HepG2 (cell line): ENCODE measurements around the gene KRTAP10-2. TPM values are rescaled to one million over a fixed set of nuclear protein-coding genes. Genes with fewer than 3 reads are reported as not detected.

Experiments
- BRD4 ChIP-seq: sonication (generic); formaldehyde crosslinking; IDR thresholded peaks from 2 replicates; pipeline ENCODE4 v1.4.0; 2020; ENCODE audit warnings: missing genetic modification reagents
- FOXP1 ChIP-seq, 2 experiments: fragments of 450-650 bp in 1 of 2; IDR thresholded peaks; 2 replicates each; pipeline ENCODE4 v1.6.1; 2017 to 2018; ENCODE audit warnings: antibody characterized with exemption in 1 of 2
- JDP2 ChIP-seq: sonication (generic); formaldehyde crosslinking; IDR thresholded peaks from 2 replicates; pipeline ENCODE4 v1.8.1; 2022; ENCODE audit warnings: missing genetic modification reagents, borderline replicate concordance
- KDM6A ChIP-seq: IDR thresholded peaks from 2 replicates; pipeline ENCODE4 v1.6.1; 2016; ENCODE audit warnings: low read depth
- RCOR2 ChIP-seq: IDR thresholded peaks from 2 replicates; pipeline ENCODE4 v1.6.1; 2016; ENCODE audit warnings: missing biosample characterization, missing genetic modification reagents
- SATB2 ChIP-seq: sonication (generic); formaldehyde crosslinking; IDR thresholded peaks from 2 replicates; pipeline ENCODE4 v1.5.0; 2020; ENCODE audit warnings: missing genetic modification reagents
- SP1 ChIP-seq, 2 experiments: fragments of 450-650 bp in 1 of 2; sonication (generic) in 1 of 2; formaldehyde crosslinking in 1 of 2; IDR thresholded peaks; 2 replicates each; pipeline versions ENCODE4 v1.4.0 to v1.6.1; 2016 to 2020; ENCODE audit warnings: missing genetic modification reagents in 1 of 2
- ZNF138 ChIP-seq: sonication (generic); formaldehyde crosslinking; IDR thresholded peaks from 2 replicates; pipeline ENCODE4 v1.5.0; 2020; ENCODE audit warnings: mild to moderate bottlenecking, low read depth, missing genetic modification reagents
- ZNF235 ChIP-seq: sonication (generic); formaldehyde crosslinking; IDR thresholded peaks from 2 replicates; pipeline ENCODE4 v1.8.1; 2023; ENCODE audit warnings: mild to moderate bottlenecking, missing genetic modification reagents, borderline replicate concordance
- ZNF563 ChIP-seq: sonication (generic); formaldehyde crosslinking; IDR thresholded peaks from 2 replicates; pipeline ENCODE4 v1.8.0; 2022; ENCODE audit warnings: mild to moderate bottlenecking, moderate library complexity, missing genetic modification reagents
- ZNF614 ChIP-seq: IDR thresholded peaks from 2 replicates; pipeline ENCODE4 v1.6.1; 2018; ENCODE audit warnings: missing biosample characterization, missing genetic modification reagents, inconsistent platforms, borderline replicate concordance
- ZSCAN25 ChIP-seq: sonication (generic); formaldehyde crosslinking; IDR thresholded peaks from 2 replicates; pipeline ENCODE4 v1.8.0; 2022; ENCODE audit warnings: mild to moderate bottlenecking, missing genetic modification reagents
- polyA plus RNA-seq, 8 experiments: library from polyadenylated mRNA; depleted of rRNA in 3 of 8; stranded (reverse) in 7 of 8; unstranded in 1 of 8; fragments of >200 nt; fragmentation: Illumina TruSeq in 4 of 8; extraction: Trizol in 4 of 8; gene quantifications; 2 replicates each; pipeline versions ENCODE4 v1.2.1 to v1.2.3, GENCODE V29; 2011 to 2016; ENCODE audit warnings: low read depth in 4 of 8, missing spikeins in 1 of 8, mixed read lengths in 1 of 8; ENCODE audit not compliant: insufficient read depth in 1 of 8
- total RNA-seq, 5 experiments: library from RNA; depleted of rRNA; stranded (reverse); fragments of >200 nt; fragmentation: Illumina TruSeq; extraction: Trizol; gene quantifications; 2 replicates each; pipeline ENCODE4 v1.2.3, GENCODE V29; 2016; ENCODE audit warnings: low read depth in 1 of 5
- TF ChIP-seq, protein P1 (sequence below): IDR thresholded peaks from 2 replicates; pipeline ENCODE4 v1.6.1; 2016; ENCODE audit warnings: low read depth, borderline replicate concordance
- TF ChIP-seq, protein P2 (sequence below): sonication (generic); formaldehyde crosslinking; IDR thresholded peaks from 2 replicates; pipeline ENCODE4 v1.5.1; 2020; ENCODE audit warnings: missing genetic modification reagents, mild to moderate bottlenecking, borderline replicate concordance
- TF ChIP-seq, protein P3 (sequence below): sonication (generic); formaldehyde crosslinking; IDR thresholded peaks from 2 replicates; pipeline ENCODE4 v1.5.1; 2020; ENCODE audit warnings: mild to moderate bottlenecking, moderate library complexity, missing genetic modification reagents
- TF ChIP-seq, protein P4 (sequence below): sonication (generic); formaldehyde crosslinking; IDR thresholded peaks from 2 replicates; pipeline ENCODE4 v1.8.0; 2023; ENCODE audit warnings: mild to moderate bottlenecking, missing genetic modification reagents
- TF ChIP-seq, protein P5 (sequence below): sonication (generic); formaldehyde crosslinking; IDR thresholded peaks from 2 replicates; pipeline ENCODE4 v1.5.1; 2020; ENCODE audit warnings: missing genetic modification reagents, mild to moderate bottlenecking, borderline replicate concordance
- TF ChIP-seq, protein P6 (sequence below): sonication (generic); formaldehyde crosslinking; IDR thresholded peaks from 2 replicates; pipeline ENCODE4 v1.4.0; 2020; ENCODE audit warnings: missing genetic modification reagents

Gene KRTAP10-2
- total and polyA plus RNA-seq, 2 of the 13 experiments (the other 11 are each of a cell fraction or from before 2014, with no cell fraction given), result not detected

DNA sequence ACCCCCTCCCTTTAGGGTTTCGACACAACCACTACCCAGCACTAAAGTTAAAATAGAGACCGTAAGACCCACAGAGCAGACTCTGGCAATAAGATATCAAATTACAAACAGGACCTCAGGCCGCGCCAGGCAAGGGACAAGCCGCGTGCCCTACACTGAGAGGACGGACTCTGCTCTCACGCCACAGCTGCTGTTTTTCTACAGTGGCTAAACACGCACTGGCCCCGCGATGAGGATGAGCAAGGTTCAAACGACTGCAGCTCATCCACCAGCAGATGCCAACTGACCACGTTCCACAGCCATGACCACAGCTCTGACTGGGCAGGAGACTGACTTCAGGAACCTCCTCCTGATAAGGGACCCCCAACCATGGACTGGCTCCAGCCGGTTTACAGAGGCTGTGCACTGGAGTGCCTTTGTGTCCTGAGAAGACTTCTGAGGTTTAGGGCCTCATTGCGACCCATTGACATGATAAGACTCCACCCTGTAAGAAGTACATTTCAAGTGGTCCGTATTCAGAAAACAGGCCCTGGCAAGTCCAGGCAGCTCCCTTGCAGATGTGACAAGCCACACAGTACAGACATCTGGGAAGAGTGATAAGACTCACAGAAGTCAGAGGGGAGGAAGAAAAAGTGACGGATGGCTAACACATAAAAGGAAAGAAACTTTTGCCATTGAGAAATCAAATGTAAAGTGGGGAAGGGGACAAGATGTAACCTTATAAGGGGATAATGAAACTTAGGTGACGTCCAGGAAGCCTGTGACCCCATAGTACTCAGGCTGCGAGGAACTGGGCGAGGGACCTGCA lies 42.5 kb upstream of the KRTAP10-2 start (continued):
- TF ChIP-seq, protein P1, sequence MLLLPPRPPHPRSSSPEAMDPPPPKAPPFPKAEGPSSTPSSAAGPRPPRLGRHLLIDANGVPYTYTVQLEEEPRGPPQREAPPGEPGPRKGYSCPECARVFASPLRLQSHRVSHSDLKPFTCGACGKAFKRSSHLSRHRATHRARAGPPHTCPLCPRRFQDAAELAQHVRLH (CRISPR knock-in tag), result peak; percentile 79; the same call in 1 of the 2 replicates
- TF ChIP-seq ZSCAN25 (CRISPR knock-in tag) (peak; percentile 78; the same call in 1 of the 2 replicates), JDP2 (CRISPR knock-in tag) (no peak), ZNF614 (CRISPR knock-in tag) (peak; percentile 79; the same call in 1 of the 2 replicates), SP1 (IDR thresholded peaks at IDR 0.05) (no peak), SP1 (CRISPR knock-in tag; IDR thresholded peaks at IDR 0.05) (no peak), FOXP1 (IDR thresholded peaks at IDR 0.05) (no peak), FOXP1 (CRISPR knock-in tag; IDR thresholded peaks at IDR 0.05) (peak; percentile 54; the same call in 1 of the 2 replicates), ZNF563 (CRISPR knock-in tag) (peak; percentile 88), SATB2 (CRISPR knock-in tag) (no peak), ZNF138 (CRISPR knock-in tag) (no peak), BRD4 (CRISPR knock-in tag) (peak; percentile 56; the same call in 1 of the 2 replicates), ZNF235 (no peak), KDM6A (peak; percentile 91), RCOR2 (CRISPR knock-in tag) (0 out of 2 replicates have a peak, but pooled peaks have one; percentile 62)
- TF ChIP-seq, protein P2, sequence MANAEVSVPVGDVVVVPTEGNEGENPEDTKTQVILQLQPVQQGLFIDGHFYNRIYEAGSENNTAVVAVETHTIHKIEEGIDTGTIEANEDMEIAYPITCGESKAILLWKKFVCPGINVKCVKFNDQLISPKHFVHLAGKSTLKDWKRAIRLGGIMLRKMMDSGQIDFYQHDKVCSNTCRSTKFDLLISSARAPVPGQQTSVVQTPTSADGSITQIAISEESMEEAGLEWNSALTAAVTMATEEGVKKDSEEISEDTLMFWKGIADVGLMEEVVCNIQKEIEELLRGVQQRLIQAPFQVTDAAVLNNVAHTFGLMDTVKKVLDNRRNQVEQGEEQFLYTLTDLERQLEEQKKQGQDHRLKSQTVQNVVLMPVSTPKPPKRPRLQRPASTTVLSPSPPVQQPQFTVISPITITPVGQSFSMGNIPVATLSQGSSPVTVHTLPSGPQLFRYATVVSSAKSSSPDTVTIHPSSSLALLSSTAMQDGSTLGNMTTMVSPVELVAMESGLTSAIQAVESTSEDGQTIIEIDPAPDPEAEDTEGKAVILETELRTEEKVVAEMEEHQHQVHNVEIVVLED (CRISPR knock-in tag), result peak; percentile 48; the same call in 1 of the 2 replicates
- TF ChIP-seq, protein P3, sequence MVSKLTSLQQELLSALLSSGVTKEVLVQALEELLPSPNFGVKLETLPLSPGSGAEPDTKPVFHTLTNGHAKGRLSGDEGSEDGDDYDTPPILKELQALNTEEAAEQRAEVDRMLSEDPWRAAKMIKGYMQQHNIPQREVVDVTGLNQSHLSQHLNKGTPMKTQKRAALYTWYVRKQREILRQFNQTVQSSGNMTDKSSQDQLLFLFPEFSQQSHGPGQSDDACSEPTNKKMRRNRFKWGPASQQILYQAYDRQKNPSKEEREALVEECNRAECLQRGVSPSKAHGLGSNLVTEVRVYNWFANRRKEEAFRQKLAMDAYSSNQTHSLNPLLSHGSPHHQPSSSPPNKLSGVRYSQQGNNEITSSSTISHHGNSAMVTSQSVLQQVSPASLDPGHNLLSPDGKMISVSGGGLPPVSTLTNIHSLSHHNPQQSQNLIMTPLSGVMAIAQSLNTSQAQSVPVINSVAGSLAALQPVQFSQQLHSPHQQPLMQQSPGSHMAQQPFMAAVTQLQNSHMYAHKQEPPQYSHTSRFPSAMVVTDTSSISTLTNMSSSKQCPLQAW (CRISPR knock-in tag), result peak; percentile 92
- TF ChIP-seq, protein P4, sequence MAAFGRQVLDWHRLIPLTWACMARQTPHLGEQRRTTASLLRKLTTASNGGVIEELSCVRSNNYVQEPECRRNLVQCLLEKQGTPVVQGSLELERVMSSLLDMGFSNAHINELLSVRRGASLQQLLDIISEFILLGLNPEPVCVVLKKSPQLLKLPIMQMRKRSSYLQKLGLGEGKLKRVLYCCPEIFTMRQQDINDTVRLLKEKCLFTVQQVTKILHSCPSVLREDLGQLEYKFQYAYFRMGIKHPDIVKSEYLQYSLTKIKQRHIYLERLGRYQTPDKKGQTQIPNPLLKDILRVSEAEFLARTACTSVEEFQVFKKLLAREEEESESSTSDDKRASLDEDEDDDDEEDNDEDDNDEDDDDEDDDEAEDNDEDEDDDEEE (CRISPR knock-in tag), result peak; percentile 77; the same call in 1 of the 2 replicates
- TF ChIP-seq, protein P5, sequence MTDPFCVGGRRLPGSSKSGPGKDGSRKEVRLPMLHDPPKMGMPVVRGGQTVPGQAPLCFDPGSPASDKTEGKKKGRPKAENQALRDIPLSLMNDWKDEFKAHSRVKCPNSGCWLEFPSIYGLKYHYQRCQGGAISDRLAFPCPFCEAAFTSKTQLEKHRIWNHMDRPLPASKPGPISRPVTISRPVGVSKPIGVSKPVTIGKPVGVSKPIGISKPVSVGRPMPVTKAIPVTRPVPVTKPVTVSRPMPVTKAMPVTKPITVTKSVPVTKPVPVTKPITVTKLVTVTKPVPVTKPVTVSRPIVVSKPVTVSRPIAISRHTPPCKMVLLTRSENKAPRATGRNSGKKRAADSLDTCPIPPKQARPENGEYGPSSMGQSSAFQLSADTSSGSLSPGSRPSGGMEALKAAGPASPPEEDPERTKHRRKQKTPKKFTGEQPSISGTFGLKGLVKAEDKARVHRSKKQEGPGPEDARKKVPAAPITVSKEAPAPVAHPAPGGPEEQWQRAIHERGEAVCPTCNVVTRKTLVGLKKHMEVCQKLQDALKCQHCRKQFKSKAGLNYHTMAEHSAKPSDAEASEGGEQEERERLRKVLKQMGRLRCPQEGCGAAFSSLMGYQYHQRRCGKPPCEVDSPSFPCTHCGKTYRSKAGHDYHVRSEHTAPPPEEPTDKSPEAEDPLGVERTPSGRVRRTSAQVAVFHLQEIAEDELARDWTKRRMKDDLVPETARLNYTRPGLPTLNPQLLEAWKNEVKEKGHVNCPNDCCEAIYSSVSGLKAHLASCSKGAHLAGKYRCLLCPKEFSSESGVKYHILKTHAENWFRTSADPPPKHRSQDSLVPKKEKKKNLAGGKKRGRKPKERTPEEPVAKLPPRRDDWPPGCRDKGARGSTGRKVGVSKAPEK (CRISPR knock-in tag), result no peak; the same call in 1 of the 2 replicates
- TF ChIP-seq, protein P6, sequence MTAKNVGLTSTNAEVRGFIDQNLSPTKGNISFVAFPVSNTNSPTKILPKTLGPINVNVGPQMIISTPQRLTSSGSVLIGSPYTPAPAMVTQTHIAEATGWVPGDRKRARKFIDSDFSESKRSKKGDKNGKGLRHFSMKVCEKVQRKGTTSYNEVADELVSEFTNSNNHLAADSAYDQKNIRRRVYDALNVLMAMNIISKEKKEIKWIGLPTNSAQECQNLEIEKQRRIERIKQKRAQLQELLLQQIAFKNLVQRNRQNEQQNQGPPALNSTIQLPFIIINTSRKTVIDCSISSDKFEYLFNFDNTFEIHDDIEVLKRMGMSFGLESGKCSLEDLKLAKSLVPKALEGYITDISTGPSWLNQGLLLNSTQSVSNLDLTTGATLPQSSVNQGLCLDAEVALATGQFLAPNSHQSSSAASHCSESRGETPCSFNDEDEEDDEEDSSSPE (CRISPR knock-in tag), result peak; percentile 84
